Measurements from ENCODE around the gene GRAP2.

GRCh38 chr22:39936523-39937145, 35.8 kb downstream of the GRAP2 start:
- TF ChIP-seq CTCF (IDR thresholded peaks at IDR 0.05) (no peak), POLR2AphosphoS5 (IDR thresholded peaks at IDR 0.05; ENCODE audit: low read depth, low read length) (no peak)

Measured in Panc1 (cell line).